ENCODE results near the gene CYTH4. TPM values are rescaled to one million over a fixed set of nuclear protein-coding genes. Genes with fewer than 3 reads are reported as not detected.

The CYTH4 gene
- total RNA-seq, 1 experiment from 2014 or later, result 1.1 TPM

- H3K4me3 ChIP-seq, result no peak overlapping the region
- H3K36me3 ChIP-seq, result no peaks in the 10 kb centered on the region
- H3K4me1 ChIP-seq (replicated peaks), result peaks cover 23% of the 10 kb centered on the region
- 0 out of 2 replicates have a peak, but pooled peaks cover 2% of the 10 kb centered on the region for H3K9me3 ChIP-seq (replicated peaks)
- DNase-seq (ENCODE audit: low read depth in 1 of 2, low spot score in 2 of 2), result no peak
- no peak overlapping the region for H3K27ac ChIP-seq
- no peaks in the 10 kb centered on the region for H3K27me3 ChIP-seq (replicated peaks)
Observed at GRCh38 chr22:37269936-37270678, 12.2 kb upstream of the CYTH4 start.

GRCh38 chr22:37270928-37271650 lies 11.2 kb upstream of the CYTH4 start:
- Histone ChIP-seq H3K9me3 (replicated peaks) (no peaks in the 10 kb centered on the region), H3K4me3 (no peak overlapping the region), H3K36me3 (no peaks in the 10 kb centered on the region), H3K27ac (no peak overlapping the region), H3K4me1 (replicated peaks) (peaks cover 23% of the 10 kb centered on the region), H3K27me3 (replicated peaks) (no peaks in the 10 kb centered on the region)
- no peak for DNase-seq (ENCODE audit: low read depth in 1 of 2, low spot score in 2 of 2)

GRCh38 chr22:37273126-37273845 lies 9.0 kb upstream of the CYTH4 start:
- no peaks in the 10 kb centered on the region for H3K9me3 ChIP-seq (replicated peaks)
- H3K36me3 ChIP-seq, result no peaks in the 10 kb centered on the region
- no peak overlapping the region for H3K4me3 ChIP-seq
- peak in 1 of 2 experiments; percentile 39 for DNase-seq (ENCODE audit: low read depth in 1 of 2, low spot score in 2 of 2)
- peaks cover 17% of the 10 kb centered on the region for H3K4me1 ChIP-seq (replicated peaks)
- peak overlapping the region; percentile 40 for H3K27ac ChIP-seq
- H3K27me3 ChIP-seq (replicated peaks), result no peaks in the 10 kb centered on the region

- Histone ChIP-seq H3K36me3 (no peaks in the 10 kb centered on the region), H3K4me3 (no peak overlapping the region), H3K27me3 (replicated peaks) (no peaks in the 10 kb centered on the region), H3K9me3 (replicated peaks) (no peaks in the 10 kb centered on the region), H3K4me1 (replicated peaks) (peaks cover 22% of the 10 kb centered on the region), H3K27ac (no peak overlapping the region)
- no peak for DNase-seq (ENCODE audit: low read depth in 1 of 2, low spot score in 2 of 2)
Observed at GRCh38 chr22:37273846-37274225, 8.5 kb upstream of the CYTH4 start.

GRCh38 chr22:37274380-37274862 lies 7.9 kb upstream of the CYTH4 start:
- H3K36me3 ChIP-seq, result no peaks in the 10 kb centered on the region
- H3K9me3 ChIP-seq (replicated peaks), result no peaks in the 10 kb centered on the region

GRCh38 chr22:37275134-37275533 lies 7.2 kb upstream of the CYTH4 start:
- Histone ChIP-seq H3K4me3 (no peak overlapping the region), H3K36me3 (no peaks in the 10 kb centered on the region)
- no peak for DNase-seq (ENCODE audit: low read depth in 1 of 2, low spot score in 2 of 2)

More at GRCh38 chr22:37274380-37274862, 7.9 kb upstream of the CYTH4 start:
- no peak for DNase-seq (ENCODE audit: low read depth in 1 of 2, low spot score in 2 of 2)
- H3K27ac ChIP-seq, result no peak overlapping the region
- H3K27me3 ChIP-seq (replicated peaks), result no peaks in the 10 kb centered on the region
- H3K4me3 ChIP-seq, result no peak overlapping the region
- H3K4me1 ChIP-seq (replicated peaks), result peaks cover 28% of the 10 kb centered on the region

GRCh38 chr22:37275622-37276021 lies 6.7 kb upstream of the CYTH4 start:
- H3K4me1 ChIP-seq (replicated peaks), result peaks cover 32% of the 10 kb centered on the region
- H3K36me3 ChIP-seq, result no peaks in the 10 kb centered on the region
- no peak for DNase-seq (ENCODE audit: low read depth in 1 of 2, low spot score in 2 of 2)
- H3K4me3 ChIP-seq, result no peak overlapping the region
- H3K27ac ChIP-seq, result no peak overlapping the region
- no peaks in the 10 kb centered on the region for H3K27me3 ChIP-seq (replicated peaks)
- no peaks in the 10 kb centered on the region for H3K9me3 ChIP-seq (replicated peaks)

More at GRCh38 chr22:37275134-37275533, 7.2 kb upstream of the CYTH4 start:
- Histone ChIP-seq H3K4me1 (replicated peaks) (peaks cover 32% of the 10 kb centered on the region), H3K9me3 (replicated peaks) (no peaks in the 10 kb centered on the region), H3K27ac (no peak overlapping the region), H3K27me3 (replicated peaks) (no peaks in the 10 kb centered on the region)

GRCh38 chr22:37276776-37277175 lies 5.5 kb upstream of the CYTH4 start:
- Histone ChIP-seq H3K27me3 (replicated peaks) (no peaks in the 10 kb centered on the region), H3K4me1 (replicated peaks) (peaks cover 32% of the 10 kb centered on the region), H3K27ac (no peak overlapping the region), H3K9me3 (replicated peaks) (no peaks in the 10 kb centered on the region), H3K36me3 (no peaks in the 10 kb centered on the region), H3K4me3 (no peak overlapping the region)
- no peak for DNase-seq (ENCODE audit: low read depth in 1 of 2, low spot score in 2 of 2)

GRCh38 chr22:37277384-37277783 lies 4.9 kb upstream of the CYTH4 start:
- Histone ChIP-seq H3K4me1 (replicated peaks) (peaks cover 32% of the 10 kb centered on the region), H3K4me3 (no peak overlapping the region), H3K36me3 (no peaks in the 10 kb centered on the region), H3K9me3 (replicated peaks) (no peaks in the 10 kb centered on the region), H3K27ac (no peak overlapping the region), H3K27me3 (replicated peaks) (no peaks in the 10 kb centered on the region)
- DNase-seq (ENCODE audit: low read depth in 1 of 2, low spot score in 2 of 2), result no peak

GRCh38 chr22:37278261-37278660 lies 4.0 kb upstream of the CYTH4 start:
- no peak overlapping the region for H3K27ac ChIP-seq
- H3K36me3 ChIP-seq, result no peaks in the 10 kb centered on the region
- peaks cover 27% of the 10 kb centered on the region for H3K4me1 ChIP-seq (replicated peaks)
- H3K9me3 ChIP-seq (replicated peaks), result no peaks in the 10 kb centered on the region
- DNase-seq (ENCODE audit: low read depth in 1 of 2, low spot score in 2 of 2), result no peak
- H3K4me3 ChIP-seq, result no peak overlapping the region
- H3K27me3 ChIP-seq (replicated peaks), result no peaks in the 10 kb centered on the region

- no peaks in the 10 kb centered on the region for H3K36me3 ChIP-seq
- H3K27ac ChIP-seq, result no peak overlapping the region
- peaks cover 22% of the 10 kb centered on the region for H3K4me1 ChIP-seq (replicated peaks)
- H3K4me3 ChIP-seq, result no peak overlapping the region
- no peaks in the 10 kb centered on the region for H3K27me3 ChIP-seq (replicated peaks)
- H3K9me3 ChIP-seq (replicated peaks), result no peaks in the 10 kb centered on the region
- DNase-seq (ENCODE audit: low read depth in 1 of 2, low spot score in 2 of 2), result peak in 1 of 2 experiments; percentile 64
Observed at GRCh38 chr22:37279331-37280181, 2.8 kb upstream of the CYTH4 start.

- Histone ChIP-seq H3K27me3 (replicated peaks) (no peaks in the 10 kb centered on the region; the same call in 1 of the 2 replicates), H3K4me1 (replicated peaks) (peaks cover 22% of the 10 kb centered on the region), H3K27ac (no peak overlapping the region), H3K36me3 (no peaks in the 10 kb centered on the region), H3K9me3 (replicated peaks) (no peaks in the 10 kb centered on the region), H3K4me3 (no peak overlapping the region)
- no peak for DNase-seq (ENCODE audit: low read depth in 1 of 2, low spot score in 2 of 2)
Observed at GRCh38 chr22:37280718-37281117, 1.6 kb upstream of the CYTH4 start.

- Histone ChIP-seq H3K27me3 (replicated peaks) (no peaks in the 10 kb centered on the region; the same call in 1 of the 2 replicates), H3K27ac (no peak overlapping the region), H3K9me3 (replicated peaks) (no peaks in the 10 kb centered on the region), H3K36me3 (no peaks in the 10 kb centered on the region), H3K4me1 (replicated peaks) (peaks cover 22% of the 10 kb centered on the region), H3K4me3 (no peak overlapping the region)
- no peak for DNase-seq (ENCODE audit: low read depth in 1 of 2, low spot score in 2 of 2)
Observed at GRCh38 chr22:37281195-37281594, 1.1 kb upstream of the CYTH4 start.

Measured in SJSA1 (cell line).